NCI-H1694 treated with DMSO at 0.1 percent for 48 hours (cell line): ENCODE data around the gene RASAL1.

Experiments
- DNase-seq: peaks from one replicate; lab custom pipeline; 2025; lab: John Stamatoyannopoulos, UW

Gene RASAL1

GRCh38 chr12:113057565-113058485, 77.7 kb downstream of the RASAL1 start:
- no peak for DNase-seq

- no peak for DNase-seq
Observed at GRCh38 chr12:113056631-113057488, 78.7 kb downstream of the RASAL1 start, which contains the start of gene DTX1. Gene DTX1, plus strand, starts transcription at chr12:113056730. Its CDS starts 1,463 bp downstream, at chr12:113058193.

GRCh38 chr12:113056381-113056630, 79.3 kb downstream of the RASAL1 start:
- no peak for DNase-seq

DNA sequence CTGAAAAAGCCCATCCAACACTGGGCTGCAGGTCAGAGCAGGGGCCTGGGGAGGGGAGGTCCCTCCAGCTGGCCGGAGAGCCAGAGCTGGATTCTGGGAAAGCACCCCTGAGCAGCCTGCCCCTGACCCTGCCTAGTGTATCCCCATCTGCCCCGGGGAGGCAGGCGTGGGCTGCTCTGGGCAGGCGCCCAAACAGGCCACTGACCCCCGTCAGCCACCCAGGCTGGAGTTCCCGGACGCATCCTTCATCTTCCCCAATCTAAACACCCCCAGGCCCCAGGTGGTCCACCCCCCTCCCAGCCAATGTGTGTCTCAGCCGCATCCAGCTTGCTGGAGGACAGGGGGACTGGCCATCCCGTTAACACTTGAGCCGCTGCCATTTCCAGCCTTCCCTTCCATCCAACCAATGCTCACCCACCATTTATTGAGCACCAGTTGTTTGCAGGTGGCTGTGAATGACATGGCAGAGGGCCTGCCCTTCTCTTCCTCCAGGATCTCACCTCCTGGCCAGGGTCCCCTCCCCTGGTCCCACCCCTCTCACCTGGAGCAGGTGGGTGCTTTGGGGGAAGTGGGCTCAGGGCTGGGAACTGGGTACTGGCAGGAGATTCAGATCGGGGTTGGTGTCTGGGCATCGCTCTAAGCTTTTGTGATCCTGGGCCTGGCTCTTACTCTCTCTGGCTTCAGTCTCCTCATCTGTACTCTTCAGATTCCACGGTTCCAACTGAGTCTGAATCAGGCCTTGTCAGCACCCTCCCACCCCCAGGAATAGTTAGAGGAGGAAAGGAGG, 79.8 kb downstream of the RASAL1 start:
- no peak for DNase-seq

GRCh38 chr12:113054948-113055486, 80.5 kb downstream of the RASAL1 start:
- no peak for DNase-seq

GRCh38 chr12:113052326-113052725, 83.2 kb downstream of the RASAL1 start:
- DNase-seq: no peak

- DNase-seq: no peak
Observed at GRCh38 chr12:113051759-113052158, 83.8 kb downstream of the RASAL1 start.

GRCh38 chr12:113050795-113051194, 84.8 kb downstream of the RASAL1 start:
- DNase-seq: no peak

DNA sequence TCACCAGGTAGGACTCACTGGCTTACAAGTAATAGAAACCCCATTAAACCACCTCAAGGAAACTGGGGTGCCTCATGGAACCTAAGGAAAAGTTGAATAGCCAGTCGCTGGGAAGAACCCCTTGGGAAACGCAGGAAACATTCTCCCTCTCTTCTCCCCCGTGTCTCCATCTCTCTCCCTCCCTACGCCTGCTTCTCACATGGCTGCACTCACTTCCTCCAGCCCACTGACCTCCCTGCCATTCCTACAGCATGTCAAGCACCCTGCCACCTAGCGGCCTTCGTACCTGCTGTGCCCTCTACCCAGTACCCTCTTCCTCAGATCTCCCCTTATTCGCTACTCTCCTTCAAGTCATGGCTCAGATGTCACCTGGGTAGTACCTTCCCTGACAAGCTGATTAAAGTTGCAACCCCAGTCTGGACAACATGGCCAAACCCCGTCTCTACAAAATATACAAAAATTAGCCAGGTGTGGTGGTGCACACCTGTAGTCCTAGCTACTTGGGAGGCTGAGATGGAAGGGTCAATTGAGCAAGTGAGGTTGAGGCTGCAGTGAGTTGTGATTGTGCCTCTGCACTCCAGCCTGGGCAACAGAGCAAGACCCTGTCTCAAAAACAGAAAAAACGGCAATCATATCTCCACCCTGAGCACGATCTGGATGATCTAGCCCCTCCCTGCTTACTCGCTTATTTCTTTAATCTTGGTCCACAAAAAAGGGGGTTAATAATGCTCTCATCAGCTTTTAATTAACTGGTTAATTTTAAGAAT, 85.4 kb downstream of the RASAL1 start:
- no peak for DNase-seq
